Measurements from ENCODE around the gene RTP2. TPM values are rescaled to one million over a fixed set of nuclear protein-coding genes. Genes with fewer than 3 reads are reported as not detected.
A peak's percentile ranks its signal among the peaks of the same experiment; 100 is the strongest.

Gene RTP2
- total RNA-seq, 1 experiment from 2014 or later: not detected

DNA sequence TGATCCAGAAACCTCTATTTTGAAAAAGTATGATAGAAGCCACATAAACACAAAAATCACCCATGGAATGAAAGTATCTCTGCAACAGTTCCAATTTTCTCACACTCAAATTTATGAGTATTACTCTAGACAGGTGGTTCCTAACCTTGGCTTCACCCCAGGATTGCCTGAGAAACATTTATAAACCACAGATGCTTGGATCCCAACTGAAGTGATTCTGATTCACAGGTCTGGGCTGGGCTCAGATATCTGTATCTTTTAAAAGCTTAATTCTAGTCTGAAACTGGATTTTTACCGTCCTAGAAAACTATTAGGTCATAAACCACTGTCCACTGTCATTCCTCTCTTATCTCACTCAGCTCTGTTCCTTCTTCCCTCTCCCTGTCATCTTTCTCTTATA, 24.8 kb downstream of the RTP2 start:
- DNase-seq (ENCODE audit: unreplicated experiment): no peak
- Mint-ChIP-seq H3K36me3 (ENCODE audit: insufficient read depth, unreplicated experiment) (no peaks in the 10 kb centered on the region), H3K4me1 (ENCODE audit: insufficient read depth, unreplicated experiment) (no peaks in the 10 kb centered on the region), H3K9me3 (ENCODE audit: unreplicated experiment) (no peaks in the 10 kb centered on the region), H3K4me3 (ENCODE audit: unreplicated experiment) (no peak overlapping the region), H3K27ac (ENCODE audit: low read depth, unreplicated experiment) (no peak overlapping the region), H3K27me3 (ENCODE audit: insufficient read depth, unreplicated experiment) (peaks cover 68% of the 10 kb centered on the region)
- intact Hi-C loops (cut with micrococcal nuclease): loop anchor here (2.0 kb wide), 1 partner anchor 565 kb away; no protein-coding TSS in a partner anchor
- CTCF ChIA-PET: interaction anchor here (0.6 to 19.7 kb wide), 15 partner anchors 9 to 1449 kb away, joined by 3 to 629 read pairs (median 5); partner anchors contain the start of genes RTP2 and SST
- POLR2A ChIA-PET: interaction anchor here (0.6 to 0.7 kb wide), 2 partner anchors 47 to 232 kb away, joined by 5 to 6 read pairs; no protein-coding TSS in a partner anchor
- BruUV-seq (replicated peaks): no TSS peak
- no peak for TF ChIP-seq CTCF (IDR thresholded peaks at IDR 0.05; ENCODE audit: unreplicated experiment)

- ChIA-PET POLR2A (interaction anchor here (0.6 to 0.7 kb wide), 2 partner anchors 9 to 48 kb away, joined by 3 to 5 read pairs; no protein-coding TSS in a partner anchor), CTCF (interaction anchor here (2.8 to 19.7 kb wide), 2 partner anchors 58 to 348 kb away, joined by 9 to 629 read pairs; no protein-coding TSS in a partner anchor)
- H3K9me3 Mint-ChIP-seq (ENCODE audit: unreplicated experiment): no peaks in the 10 kb centered on the region
- no peak for TF ChIP-seq CTCF (IDR thresholded peaks at IDR 0.05; ENCODE audit: unreplicated experiment)
- intact Hi-C loops (cut with micrococcal nuclease): no loop called here
- no peak overlapping the region for H3K27ac Mint-ChIP-seq (ENCODE audit: low read depth, unreplicated experiment)
- H3K27me3 Mint-ChIP-seq (ENCODE audit: insufficient read depth, unreplicated experiment): peaks cover 84% of the 10 kb centered on the region
- BruUV-seq (replicated peaks): no TSS peak
- H3K4me3 Mint-ChIP-seq (ENCODE audit: unreplicated experiment): no peak overlapping the region
- H3K4me1 Mint-ChIP-seq (ENCODE audit: insufficient read depth, unreplicated experiment): no peaks in the 10 kb centered on the region
- no peak for DNase-seq (ENCODE audit: unreplicated experiment)
- H3K36me3 Mint-ChIP-seq (ENCODE audit: insufficient read depth, unreplicated experiment): no peaks in the 10 kb centered on the region
Observed at GRCh38 chr3:187673012-187673411, 29.3 kb downstream of the RTP2 start.

DNA sequence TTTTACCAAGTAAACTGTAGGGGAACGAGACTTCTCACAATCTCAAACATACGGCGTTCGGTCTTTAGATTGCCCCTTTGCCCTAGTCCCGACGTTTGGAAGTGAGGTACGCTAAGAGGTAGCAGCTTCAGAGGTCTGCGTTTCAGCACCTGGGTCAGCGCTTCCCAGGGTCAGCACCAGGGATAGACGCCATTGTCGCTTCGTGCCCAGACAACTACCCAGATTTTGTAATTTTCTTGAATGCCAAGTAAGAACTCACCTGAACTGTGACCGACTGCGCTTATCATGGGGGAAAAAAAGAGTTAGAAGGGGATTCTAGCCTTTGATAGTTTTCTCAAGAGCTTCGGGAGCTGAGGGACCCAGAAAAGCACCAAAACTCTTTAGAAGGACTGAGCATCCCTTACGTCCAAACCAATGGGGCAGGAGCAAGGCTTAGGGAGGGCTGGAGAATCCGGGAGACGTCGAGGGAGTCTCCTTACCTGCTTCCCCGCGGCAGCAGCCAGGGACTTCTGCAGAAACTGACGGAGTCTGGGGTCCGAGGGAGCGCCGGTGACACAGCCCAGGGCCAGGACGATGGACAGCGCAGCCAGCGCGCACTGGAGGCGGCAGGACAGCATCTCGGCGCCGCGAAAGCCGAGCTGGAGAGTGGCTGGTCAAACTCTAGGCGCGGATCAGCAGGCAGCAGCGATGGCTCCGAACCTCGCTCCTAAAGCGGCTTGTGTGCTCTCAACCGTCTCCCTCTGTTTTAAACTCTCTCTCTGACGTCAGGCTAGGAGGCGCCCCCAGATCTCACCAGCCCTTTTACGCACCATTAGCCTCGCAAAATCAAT, 32.5 kb downstream of the RTP2 start, which contains the start of gene SST:
TSS of gene SST (minus strand) at position 720 of the 830 bp plus-strand sequence. CDS start at position 617, 103 bp downstream.
- Mint-ChIP-seq H3K9me3 (ENCODE audit: unreplicated experiment) (no peaks in the 10 kb centered on the region), H3K27me3 (ENCODE audit: insufficient read depth, unreplicated experiment) (peaks cover 83% of the 10 kb centered on the region), H3K36me3 (ENCODE audit: insufficient read depth, unreplicated experiment) (no peaks in the 10 kb centered on the region), H3K4me3 (ENCODE audit: unreplicated experiment) (no peak within 1 kb of the TSS), H3K27ac (ENCODE audit: low read depth, unreplicated experiment) (no peak within 1 kb of the TSS), H3K4me1 (ENCODE audit: insufficient read depth, unreplicated experiment) (no peaks in the 10 kb centered on the region)
- DNase-seq (ENCODE audit: unreplicated experiment): peak; percentile 47
- BruUV-seq (replicated peaks): no TSS peak
- intact Hi-C loops (cut with micrococcal nuclease): no loop called here
- TF ChIP-seq CTCF (IDR thresholded peaks at IDR 0.05; ENCODE audit: unreplicated experiment): no peak
- ChIA-PET CTCF (interaction anchor here (0.6 to 19.7 kb wide), 6 partner anchors 8 to 450 kb away, joined by 3 to 629 read pairs (median 8); no protein-coding TSS in a partner anchor), POLR2A (interaction anchor here (0.6 to 1.0 kb wide), 3 partner anchors 9 to 475 kb away, joined by 3 read pairs; no protein-coding TSS in a partner anchor)

- ChIA-PET CTCF (interaction anchor here (0.6 to 19.7 kb wide), 9 partner anchors 11 to 821 kb away, joined by 3 to 629 read pairs (median 4); no protein-coding TSS in a partner anchor), POLR2A (no interaction called here)
- Mint-ChIP-seq H3K36me3 (ENCODE audit: insufficient read depth, unreplicated experiment) (no peaks in the 10 kb centered on the region), H3K27me3 (ENCODE audit: insufficient read depth, unreplicated experiment) (peaks cover 84% of the 10 kb centered on the region), H3K27ac (ENCODE audit: low read depth, unreplicated experiment) (no peak overlapping the region), H3K9me3 (ENCODE audit: unreplicated experiment) (no peaks in the 10 kb centered on the region), H3K4me1 (ENCODE audit: insufficient read depth, unreplicated experiment) (no peaks in the 10 kb centered on the region), H3K4me3 (ENCODE audit: unreplicated experiment) (no peak overlapping the region)
- no peak for DNase-seq (ENCODE audit: unreplicated experiment)
- BruUV-seq (replicated peaks): no TSS peak
- intact Hi-C loops (cut with micrococcal nuclease): no loop called here
- TF ChIP-seq CTCF (IDR thresholded peaks at IDR 0.05; ENCODE audit: unreplicated experiment): no peak
Observed at GRCh38 chr3:187667526-187667925, 34.8 kb downstream of the RTP2 start.
